GM10847 (cell line): ENCODE data around the gene PTPRA.

Experiments used
- POLR2A ChIP-seq: IDR thresholded peaks from 2 replicates; pipeline ENCODE4 v1.6.1; 2011; ENCODE audit not compliant: insufficient read length; ENCODE audit errors: extremely low read depth

PTPRA gene

GRCh38 chr20:2984956-2985661 is 111.8 kb downstream of the PTPRA start:
- no peak for TF ChIP-seq POLR2A

- no peak for TF ChIP-seq POLR2A
Observed at GRCh38 chr20:2986466-2986865, 113.2 kb downstream of the PTPRA start.

- no peak for TF ChIP-seq POLR2A
Observed at GRCh38 chr20:2987861-2988260, 114.6 kb downstream of the PTPRA start.

GRCh38 chr20:2991532-2991931 is 118.3 kb downstream of the PTPRA start:
- no peak for TF ChIP-seq POLR2A

GRCh38 chr20:2993250-2993649 is 120.0 kb downstream of the PTPRA start:
- no peak for TF ChIP-seq POLR2A

- TF ChIP-seq POLR2A, result no peak
Observed at GRCh38 chr20:2995796-2996195, 122.5 kb downstream of the PTPRA start.

- TF ChIP-seq POLR2A, result no peak
Observed at GRCh38 chr20:2998728-2999127, 125.4 kb downstream of the PTPRA start.

GRCh38 chr20:3000852-3001523 is 127.7 kb downstream of the PTPRA start:
- no peak for TF ChIP-seq POLR2A

GRCh38 chr20:3003416-3003815 is 130.1 kb downstream of the PTPRA start:
- TF ChIP-seq POLR2A, result no peak

- no peak for TF ChIP-seq POLR2A
Observed at GRCh38 chr20:3010985-3011723, 137.9 kb downstream of the PTPRA start.

GRCh38 chr20:3011752-3012151 is 138.5 kb downstream of the PTPRA start:
- no peak for TF ChIP-seq POLR2A

GRCh38 chr20:3013771-3014170 is 140.5 kb downstream of the PTPRA start:
- no peak for TF ChIP-seq POLR2A

- no peak for TF ChIP-seq POLR2A
Observed at GRCh38 chr20:3014179-3014578, 140.9 kb downstream of the PTPRA start.

GRCh38 chr20:3014662-3015061 is 141.4 kb downstream of the PTPRA start:
- no peak for TF ChIP-seq POLR2A

- TF ChIP-seq POLR2A, result no peak
Observed at GRCh38 chr20:3021327-3021726, 148.0 kb downstream of the PTPRA start.

GRCh38 chr20:3021777-3022176 is 148.5 kb downstream of the PTPRA start:
- TF ChIP-seq POLR2A, result no peak

GRCh38 chr20:3027987-3028386 is 154.7 kb downstream of the PTPRA start:
- no peak for TF ChIP-seq POLR2A
